GM12872 (cell line): Measurements from ENCODE around the gene MS4A18.

ENCODE experiments used
- TF ChIP-seq, protein P1 (sequence below): IDR thresholded peaks from 3 replicates; pipeline ENCODE4 v1.5.1; 2011; ENCODE audit warnings: low read depth, mild to moderate bottlenecking, low read length, moderate library complexity; ENCODE audit not compliant: insufficient read depth

Gene MS4A18

DNA sequence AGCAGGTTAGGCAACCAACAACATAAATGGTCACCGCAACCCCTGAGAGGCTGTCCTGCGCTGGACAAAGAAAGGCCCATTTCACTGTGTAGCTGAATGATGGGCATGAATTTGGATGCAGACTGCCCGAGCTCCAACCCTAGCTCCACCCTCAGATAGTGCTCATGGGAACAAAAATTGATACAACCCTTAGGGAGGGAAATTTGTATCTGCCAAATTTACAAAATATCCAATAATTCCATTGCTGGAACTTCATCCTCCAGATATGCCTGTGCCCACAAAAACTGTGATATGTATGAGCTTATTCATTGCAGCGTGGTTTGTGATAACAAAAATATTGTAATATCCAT lies 23.1 kb upstream of the MS4A18 start:
- TF ChIP-seq, protein P1, sequence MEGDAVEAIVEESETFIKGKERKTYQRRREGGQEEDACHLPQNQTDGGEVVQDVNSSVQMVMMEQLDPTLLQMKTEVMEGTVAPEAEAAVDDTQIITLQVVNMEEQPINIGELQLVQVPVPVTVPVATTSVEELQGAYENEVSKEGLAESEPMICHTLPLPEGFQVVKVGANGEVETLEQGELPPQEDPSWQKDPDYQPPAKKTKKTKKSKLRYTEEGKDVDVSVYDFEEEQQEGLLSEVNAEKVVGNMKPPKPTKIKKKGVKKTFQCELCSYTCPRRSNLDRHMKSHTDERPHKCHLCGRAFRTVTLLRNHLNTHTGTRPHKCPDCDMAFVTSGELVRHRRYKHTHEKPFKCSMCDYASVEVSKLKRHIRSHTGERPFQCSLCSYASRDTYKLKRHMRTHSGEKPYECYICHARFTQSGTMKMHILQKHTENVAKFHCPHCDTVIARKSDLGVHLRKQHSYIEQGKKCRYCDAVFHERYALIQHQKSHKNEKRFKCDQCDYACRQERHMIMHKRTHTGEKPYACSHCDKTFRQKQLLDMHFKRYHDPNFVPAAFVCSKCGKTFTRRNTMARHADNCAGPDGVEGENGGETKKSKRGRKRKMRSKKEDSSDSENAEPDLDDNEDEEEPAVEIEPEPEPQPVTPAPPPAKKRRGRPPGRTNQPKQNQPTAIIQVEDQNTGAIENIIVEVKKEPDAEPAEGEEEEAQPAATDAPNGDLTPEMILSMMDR = no peak

DNA sequence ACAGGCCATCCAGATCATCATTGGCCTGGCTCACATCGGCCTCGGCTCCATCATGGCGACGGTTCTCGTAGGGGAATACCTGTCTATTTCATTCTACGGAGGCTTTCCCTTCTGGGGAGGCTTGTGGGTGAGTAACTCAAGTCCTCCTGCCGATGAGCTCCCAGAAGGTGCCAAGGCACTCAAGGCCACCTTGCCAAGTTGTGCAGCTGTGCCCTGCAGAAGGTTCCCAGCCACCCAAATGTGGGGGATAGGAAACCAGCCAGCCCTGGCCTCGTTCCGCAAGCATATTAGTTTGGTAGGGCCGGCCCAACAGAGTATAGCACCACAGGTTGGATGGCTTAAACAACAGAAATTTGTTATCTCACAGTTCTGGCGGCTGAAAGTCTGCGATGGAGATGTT lies 21.1 kb upstream of the MS4A18 start:
- TF ChIP-seq, protein P1 = no peak

DNA sequence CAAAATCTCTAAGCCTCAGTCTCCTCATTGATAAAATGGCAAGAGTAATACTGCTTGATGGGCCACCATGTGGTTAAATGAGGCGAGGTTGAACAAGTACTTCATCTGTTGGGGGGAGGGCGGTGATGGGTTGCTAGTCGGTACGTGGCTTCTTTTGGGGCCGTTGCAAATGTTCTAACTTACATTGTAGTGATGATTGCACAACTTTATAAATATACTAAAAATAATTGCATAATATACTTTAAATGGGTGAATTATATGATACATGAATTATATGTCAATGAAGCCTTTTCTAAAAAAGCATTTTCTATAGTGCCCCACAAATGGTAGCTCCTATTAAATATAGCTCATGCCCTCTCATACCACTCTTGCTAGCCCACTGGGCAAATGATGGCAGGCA lies 18.6 kb upstream of the MS4A18 start:
- TF ChIP-seq, protein P1 = no peak

DNA sequence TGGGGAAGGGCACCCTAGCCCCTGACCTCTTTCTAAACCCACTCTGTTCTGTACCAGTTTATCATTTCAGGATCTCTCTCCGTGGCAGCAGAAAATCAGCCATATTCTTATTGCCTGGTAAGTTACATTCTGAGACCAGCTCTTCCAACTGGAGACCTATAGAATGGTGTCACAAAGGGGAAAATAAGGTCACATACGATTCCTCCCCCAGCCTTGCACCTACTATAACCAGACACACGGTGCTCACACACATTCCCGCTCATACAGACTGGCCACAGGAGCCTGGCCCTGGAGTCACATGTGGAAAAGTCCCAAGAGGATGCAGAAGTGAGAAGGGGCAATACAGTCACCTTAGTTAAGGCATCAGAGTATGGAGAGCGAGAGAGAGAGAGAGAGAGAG lies 17.6 kb upstream of the MS4A18 start:
- TF ChIP-seq, protein P1 = no peak

DNA sequence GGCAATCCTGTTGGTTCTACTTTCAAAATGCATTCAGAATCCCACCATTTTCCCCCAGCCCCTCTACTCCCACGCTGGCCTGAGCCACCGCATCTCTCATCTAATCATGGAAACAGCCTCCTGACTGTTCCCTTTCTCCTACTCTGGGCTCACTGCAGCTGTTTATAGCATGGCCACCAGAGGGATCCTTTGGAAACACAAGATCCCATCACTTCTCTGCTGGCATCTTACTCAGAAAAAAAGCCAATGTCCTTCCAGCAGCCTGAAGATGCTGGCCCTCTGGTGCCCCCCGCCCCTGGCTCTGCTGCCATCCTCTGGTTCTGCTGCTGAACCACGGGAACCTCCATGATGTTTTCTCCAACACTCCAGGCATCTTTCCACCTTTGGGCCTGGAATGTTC lies 14.0 kb upstream of the MS4A18 start:
- TF ChIP-seq, protein P1 = no peak

DNA sequence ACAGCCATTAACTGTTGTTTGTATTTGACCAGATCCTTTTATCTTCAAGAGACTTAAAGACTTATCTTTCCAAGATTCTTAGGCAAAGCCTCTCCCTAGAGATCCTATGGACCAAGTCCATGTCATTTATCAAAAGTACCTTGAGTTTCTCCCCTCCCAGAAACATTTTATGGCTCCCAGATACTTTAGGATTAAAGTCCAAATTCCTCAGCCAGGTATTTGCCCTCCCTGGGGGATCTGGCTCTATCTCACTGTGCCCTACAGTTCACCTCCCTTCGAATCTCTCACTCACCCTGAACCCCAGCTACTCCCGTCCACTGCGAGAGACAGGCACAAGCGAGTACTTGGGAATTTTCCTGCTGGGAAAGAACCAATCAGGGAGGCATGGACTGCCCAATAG lies 13.2 kb upstream of the MS4A18 start:
- TF ChIP-seq, protein P1 = no peak

DNA sequence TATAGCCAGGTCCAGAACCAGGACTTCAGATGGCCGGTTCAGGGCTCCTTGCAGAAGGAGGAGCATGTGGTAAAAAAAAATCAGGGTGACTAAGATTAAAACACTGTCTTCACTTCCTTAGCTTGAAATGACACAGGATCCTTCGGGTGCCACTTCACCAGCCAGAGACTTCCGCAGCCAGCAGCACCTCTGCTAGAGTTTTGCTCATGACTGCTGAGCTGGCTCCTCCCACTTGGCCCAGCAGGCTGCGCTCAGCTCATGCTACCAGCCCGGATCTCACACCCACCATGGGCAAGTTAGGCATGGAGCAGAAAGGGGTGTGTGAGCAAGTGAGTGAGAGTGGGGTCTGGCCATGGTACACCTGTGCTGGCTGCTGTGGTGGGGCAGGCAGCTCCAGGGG lies 6.6 kb upstream of the MS4A18 start:
- TF ChIP-seq, protein P1 = no peak
